Dermis microvascular lymphatic vessel endothelial cell (primary cell): ENCODE results near the gene ATP1A4. TPM values are rescaled to one million over a fixed set of nuclear protein-coding genes. Genes with fewer than 3 reads are reported as not detected.

ENCODE experiments used
- DNase-seq, 2 donors: peaks; one replicate each; pipeline versions ENCODE4 v3.0.0 to v3.0.0-alpha.2; 2010; ENCODE audit warnings: low read depth in 2 of 2
- total RNA-seq: library from RNA; depleted of rRNA; stranded (reverse); fragments of >200 nt; gene quantifications from 2 replicates; pipeline ENCODE4 v1.2.1, GENCODE V29; 2014

Gene ATP1A4
- total RNA-seq, 1 donor from 2014 or later, result not detected

DNA sequence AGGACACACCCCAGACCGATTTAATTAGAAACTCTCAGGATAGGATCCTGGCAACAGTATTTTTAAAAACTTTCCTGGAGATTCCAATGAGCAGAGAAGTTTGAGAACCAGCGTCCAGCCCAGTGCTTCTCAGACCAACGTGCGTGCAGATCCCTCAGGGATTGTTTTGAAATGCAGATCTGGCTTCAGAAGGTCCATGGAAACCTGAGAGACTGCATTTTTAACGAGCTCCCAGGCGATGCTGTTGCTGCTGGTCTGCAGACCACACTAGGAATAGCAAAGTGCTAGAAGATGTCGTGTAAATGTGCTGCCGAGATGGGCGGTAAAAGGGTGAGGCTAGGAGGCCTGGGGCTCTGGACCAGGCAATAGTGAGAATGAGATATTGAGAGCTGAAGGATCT, 20.6 kb downstream of the ATP1A4 start:
- DNase-seq, result no peak

DNA sequence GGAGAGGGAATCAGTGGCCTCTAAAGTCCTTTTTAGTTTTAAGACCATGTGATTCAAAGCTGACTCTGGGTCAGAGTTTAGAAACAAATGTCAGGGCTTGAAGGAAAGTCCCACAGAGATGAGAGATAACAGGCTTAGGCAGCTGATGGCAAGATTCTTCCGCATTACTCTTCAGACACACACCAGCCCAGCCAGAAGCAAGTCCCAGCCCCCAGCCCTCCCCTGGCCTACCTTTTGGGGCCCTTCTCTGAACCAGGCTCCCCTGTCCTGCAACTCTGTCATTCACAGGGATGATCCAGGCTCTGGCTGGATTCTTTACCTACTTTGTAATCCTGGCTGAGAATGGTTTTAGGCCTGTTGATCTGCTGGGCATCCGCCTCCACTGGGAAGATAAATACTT, 25.8 kb downstream of the ATP1A4 start:
- DNase-seq, result no peak

DNA sequence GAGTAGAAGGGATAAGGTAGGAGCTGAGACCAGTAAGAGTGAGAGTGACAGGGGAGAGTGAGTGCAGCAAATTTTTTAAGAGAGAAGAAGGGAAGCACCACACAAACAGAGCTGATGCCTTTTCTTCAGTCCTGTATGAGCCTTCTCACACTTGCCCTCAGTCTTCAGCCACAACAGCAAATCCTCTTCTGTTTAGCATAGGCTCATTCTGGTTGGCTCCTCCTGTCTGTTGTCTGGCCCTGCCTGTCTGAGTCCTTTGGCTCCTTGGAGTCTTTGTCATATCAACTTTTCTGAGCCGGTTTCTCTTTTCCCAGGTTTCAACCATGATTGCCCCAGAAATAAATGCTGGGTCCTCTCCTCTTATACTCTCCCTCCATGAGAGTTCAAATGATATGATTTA, 26.3 kb downstream of the ATP1A4 start:
- no peak for DNase-seq

GRCh38 chr1:160178731-160179130, 27.3 kb downstream of the ATP1A4 start:
- no peak for DNase-seq

GRCh38 chr1:160179336-160179735, 27.9 kb downstream of the ATP1A4 start:
- no peak for DNase-seq

DNA sequence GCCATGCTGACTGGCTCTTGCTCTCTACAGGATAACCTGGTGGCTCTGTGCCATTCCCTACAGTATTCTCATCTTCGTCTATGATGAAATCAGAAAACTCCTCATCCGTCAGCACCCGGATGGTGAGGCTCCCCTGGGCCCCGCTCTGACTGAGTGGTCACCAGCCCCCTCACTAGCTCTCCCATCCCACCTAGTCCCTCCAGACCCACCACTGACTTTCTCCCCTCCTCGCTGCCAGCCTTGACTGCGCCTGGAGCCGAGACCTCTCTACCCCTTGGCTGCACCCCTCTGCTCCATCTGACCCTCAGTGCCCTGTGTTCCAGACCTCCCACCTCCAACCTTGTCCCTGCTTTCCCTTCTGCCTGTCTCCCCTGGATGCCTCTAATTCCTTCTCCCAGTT, 34.8 kb downstream of the ATP1A4 start:
- no peak for DNase-seq

- DNase-seq, result no peak
Observed at GRCh38 chr1:160186729-160187128, 35.3 kb downstream of the ATP1A4 start.

GRCh38 chr1:160187407-160187806, 36.0 kb downstream of the ATP1A4 start:
- no peak for DNase-seq

- no peak for DNase-seq
Observed at GRCh38 chr1:160188341-160188740, 36.9 kb downstream of the ATP1A4 start.

DNA sequence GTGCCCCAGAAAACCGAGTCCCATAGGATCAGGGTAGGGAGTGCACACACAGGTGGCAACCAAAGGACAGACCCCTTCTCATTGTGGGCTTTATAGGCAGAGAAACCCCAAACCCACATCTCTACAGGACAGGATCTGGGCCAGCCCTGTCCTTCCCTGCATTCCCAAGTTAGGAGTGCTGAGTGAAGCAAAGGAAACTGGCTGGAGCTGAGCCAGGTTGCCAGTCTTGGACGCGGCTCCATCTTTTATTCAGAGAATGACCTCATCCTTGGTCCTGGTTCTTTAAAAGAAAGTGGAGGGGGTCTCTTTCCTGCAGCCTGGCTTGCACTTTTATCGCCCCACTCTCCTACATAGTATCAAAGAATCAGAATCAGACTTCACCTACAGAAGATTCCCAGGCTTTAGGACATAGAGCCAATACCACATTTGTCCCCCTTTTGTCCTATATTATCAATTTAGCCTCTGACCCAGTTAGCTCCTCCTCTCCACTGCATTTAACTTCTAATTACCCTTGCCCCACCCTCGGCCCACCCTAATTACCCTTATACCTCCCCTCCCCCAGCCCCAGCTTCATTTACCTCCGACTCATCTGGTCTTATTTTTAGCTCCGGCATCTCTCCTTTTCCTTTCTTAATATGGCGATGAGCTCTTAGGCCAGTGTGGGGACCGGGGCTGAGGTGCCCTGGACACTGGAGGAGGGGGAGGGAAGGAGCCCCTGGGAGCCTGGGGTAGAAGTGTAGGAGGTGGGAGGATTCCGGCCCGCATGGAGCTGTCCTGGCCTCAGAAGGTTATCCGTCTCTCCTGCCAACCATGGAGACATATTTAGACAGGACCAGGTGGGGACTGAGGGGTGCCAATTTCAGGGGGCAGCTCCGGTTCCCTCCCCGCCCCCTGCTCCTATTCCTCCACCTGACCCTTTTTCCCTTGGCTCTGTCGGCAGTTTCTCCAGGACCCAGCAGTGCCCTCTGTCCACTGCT, 38.5 kb downstream of the ATP1A4 start, which contains the start of gene CASQ1:
Gene CASQ1, plus strand, starts transcription at position 927 of the 977 bp plus-strand sequence. CDS start 177 bp downstream, outside the sequence.
- peak in 1 of 2 donors; percentile 60 for DNase-seq

DNA sequence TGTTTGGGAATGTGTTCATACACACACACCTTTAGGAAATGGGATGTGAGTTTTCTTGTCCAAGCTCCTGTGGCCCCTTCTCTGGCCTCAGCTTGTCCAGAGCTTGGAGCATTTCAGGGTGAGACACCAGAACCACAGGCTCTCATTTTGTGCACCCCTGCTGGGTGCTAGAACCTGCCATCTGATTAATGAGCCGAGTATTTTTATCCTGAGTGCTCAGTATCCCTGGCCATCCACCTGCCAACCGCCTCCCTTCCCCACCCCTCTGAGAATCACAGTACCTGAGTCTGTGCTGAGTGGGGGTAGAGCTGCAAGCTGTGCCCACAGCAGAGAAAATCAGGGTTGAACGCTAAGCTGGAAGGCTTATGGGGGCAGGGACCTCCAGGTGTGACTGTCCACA, 40.4 kb downstream of the ATP1A4 start:
- no peak for DNase-seq

DNA sequence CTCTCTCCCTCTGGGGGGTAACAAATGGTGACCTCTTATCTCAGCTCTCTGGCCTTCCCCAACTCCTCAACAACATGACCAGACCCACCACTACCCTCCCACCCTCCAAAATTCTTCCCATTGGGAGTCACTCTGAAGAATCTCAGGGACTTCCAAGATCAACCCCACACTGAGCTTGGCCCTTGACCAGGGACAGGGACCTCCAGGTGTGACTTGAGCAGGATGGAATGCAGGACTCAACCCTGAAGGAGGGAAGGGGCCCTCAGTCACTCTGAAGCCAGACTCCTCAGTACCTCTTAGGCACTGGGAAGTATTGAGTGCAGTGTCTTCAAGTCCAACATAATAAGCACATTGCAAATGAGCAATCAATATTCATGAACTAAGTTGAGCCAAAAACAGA, 40.8 kb downstream of the ATP1A4 start:
- no peak for DNase-seq

- peak; percentile 72 to 85 for DNase-seq
Observed at GRCh38 chr1:160193091-160193819, 41.9 kb downstream of the ATP1A4 start.

DNA sequence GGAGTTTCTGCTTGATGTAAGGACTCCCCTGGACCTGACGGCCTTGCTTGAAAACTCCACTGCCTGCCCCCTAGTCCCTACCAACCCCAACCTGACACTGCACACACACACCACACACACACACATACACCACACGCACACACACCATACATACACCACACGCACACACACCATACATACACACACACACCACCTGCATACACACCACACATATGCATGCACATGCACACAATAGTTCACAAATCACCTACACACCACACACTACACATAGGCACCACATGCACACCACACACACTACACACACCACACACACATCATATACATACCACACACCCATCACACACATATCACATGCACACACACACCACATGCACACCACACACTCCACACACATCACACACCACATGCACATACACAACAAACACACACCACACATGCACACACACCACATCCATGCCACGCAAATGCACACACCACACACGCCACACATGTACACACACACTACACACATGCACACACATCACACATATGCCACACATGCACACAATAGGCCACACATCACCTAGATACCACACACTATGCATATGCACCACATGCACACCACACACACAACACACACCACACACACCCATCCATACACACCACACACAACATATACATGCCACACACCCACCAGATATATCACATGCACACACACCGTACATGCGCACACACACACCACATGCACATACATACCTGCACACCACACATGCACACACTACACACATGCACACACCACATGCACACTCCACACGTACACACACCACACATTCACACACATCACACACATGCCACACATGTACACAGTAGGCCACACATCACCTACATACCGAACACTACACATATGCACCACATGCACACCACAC, 42.7 kb downstream of the ATP1A4 start:
- DNase-seq, result no peak

- no peak for DNase-seq
Observed at GRCh38 chr1:160194737-160195059, 43.3 kb downstream of the ATP1A4 start.

DNA sequence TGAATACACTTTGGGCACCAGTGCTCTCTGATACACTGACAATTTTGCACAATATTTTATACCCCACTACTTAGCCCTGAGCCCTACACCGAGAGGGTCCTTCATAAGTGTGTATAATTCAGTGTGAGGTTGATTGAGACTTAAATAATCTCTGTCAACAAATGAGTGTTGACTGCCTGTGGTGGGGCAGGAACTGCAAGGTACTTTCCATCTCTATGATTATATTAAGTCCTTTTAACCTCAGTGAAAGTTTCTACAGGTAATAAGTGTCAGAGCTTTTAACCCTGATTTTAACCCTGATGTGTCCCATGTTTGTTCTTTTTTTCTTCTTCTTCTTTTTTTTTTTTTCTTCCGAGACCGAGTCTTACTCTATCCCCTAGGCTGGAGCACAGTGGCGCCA, 44.7 kb downstream of the ATP1A4 start:
- DNase-seq, result no peak

DNA sequence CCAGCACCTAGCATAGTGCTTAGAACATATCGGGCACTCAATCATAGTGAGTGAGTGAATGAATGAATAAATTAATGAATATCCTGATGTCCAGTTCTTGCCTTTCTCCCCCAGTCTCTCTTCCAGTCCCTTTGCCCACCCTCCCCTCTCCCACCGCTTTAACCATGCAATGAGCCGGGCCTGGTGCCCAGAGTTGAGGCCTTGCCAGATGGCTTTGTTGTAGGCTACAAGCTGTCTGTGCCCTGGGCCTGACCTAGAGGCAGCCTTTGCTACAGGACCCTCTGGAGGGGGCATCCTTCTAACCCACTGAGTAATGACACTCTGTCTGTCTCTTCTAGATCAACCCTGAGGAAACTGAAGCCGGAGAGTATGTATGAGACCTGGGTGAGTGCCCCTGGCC, 45.8 kb downstream of the ATP1A4 start:
- no peak for DNase-seq

GRCh38 chr1:160200786-160201185, 49.4 kb downstream of the ATP1A4 start:
- DNase-seq, result no peak

GRCh38 chr1:160204526-160205241, 53.3 kb downstream of the ATP1A4 start:
- DNase-seq, result no peak

GRCh38 chr1:160205242-160206035, 54.0 kb downstream of the ATP1A4 start, which contains the start of gene PEA15:
PEA15 (plus strand) TSS chr1:160205384; CDS start chr1:160211545, 6,161 bp downstream.
- peak in 1 of 2 donors; percentile 72 for DNase-seq
